Measurements from ENCODE around the gene KRT71.
"Not testable (repeated sequence)": the region's sequence is repeated elsewhere in the genome, so short reads cannot be mapped to it uniquely, and the experiment has no call there.

The KRT71 gene

DNA sequence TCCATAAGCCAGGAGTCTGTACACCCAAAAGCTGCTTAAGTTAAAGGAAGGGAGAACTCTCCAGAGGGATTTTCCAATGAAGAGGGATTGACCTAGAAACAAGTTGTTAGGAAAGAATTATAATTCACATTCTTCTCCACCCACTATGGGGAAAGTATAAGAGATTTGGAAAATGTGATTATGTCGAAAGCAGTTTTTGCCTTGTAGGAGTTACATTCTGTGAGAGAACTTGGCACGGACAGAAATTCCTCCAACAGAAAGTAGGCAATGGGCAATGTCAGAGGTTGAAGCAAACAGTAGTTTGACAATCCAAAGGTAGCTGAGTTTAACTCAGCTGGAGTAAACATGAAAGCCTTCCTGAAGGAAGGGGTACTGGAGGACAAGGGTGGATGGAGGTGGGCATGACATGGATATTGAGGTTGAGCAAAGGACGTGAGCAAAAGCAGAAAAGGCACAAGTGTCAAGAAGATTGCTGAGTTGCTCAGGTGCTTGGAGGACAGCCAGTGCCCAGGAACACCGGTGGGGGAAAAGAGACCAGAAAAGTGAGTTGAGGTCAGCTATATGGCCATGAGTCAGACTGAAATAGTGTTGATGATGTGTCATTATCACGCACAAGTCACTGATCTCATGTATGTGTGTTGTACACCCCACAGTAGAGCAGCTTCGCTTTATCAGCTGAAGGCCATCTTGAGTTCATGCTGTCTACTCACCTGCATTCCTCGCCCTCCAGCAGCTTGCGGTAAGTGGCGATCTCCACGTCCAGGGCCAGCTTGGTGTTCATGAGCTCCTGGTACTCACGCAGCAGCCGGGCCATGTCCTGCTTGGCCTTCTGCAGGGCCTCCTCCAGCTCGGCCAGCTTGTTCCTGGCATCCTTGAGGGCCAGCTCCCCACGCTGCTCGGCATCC, 36.8 kb downstream of the KRT71 start:
- H3K4me3 ChIP-seq (ENCODE audit: low read length), result no peak overlapping the region
- TF ChIP-seq ZNF274 (IDR thresholded peaks at IDR 0.05; ENCODE audit: low read depth, low read length), result no peak

DNA sequence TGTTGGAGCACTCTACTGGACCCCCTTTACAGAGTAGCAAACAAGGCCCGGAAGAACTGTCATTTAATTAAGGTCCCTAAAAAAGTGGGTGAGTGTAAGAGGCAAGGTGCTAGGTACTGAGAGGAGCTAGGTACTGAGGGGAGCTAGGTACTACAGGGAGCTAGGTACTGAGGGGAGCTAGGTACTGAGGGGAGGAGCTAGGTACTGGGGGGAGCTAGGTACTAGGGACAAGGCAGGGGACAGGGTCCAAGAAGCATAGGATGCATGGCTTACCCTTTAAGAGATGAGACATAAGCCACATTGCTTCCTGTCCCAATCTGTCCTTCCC, 37.7 kb downstream of the KRT71 start:
- TF ChIP-seq ZNF274 (IDR thresholded peaks at IDR 0.05; ENCODE audit: low read depth, low read length), result no peak
- H3K4me3 ChIP-seq (ENCODE audit: low read length), result no peak overlapping the region

DNA sequence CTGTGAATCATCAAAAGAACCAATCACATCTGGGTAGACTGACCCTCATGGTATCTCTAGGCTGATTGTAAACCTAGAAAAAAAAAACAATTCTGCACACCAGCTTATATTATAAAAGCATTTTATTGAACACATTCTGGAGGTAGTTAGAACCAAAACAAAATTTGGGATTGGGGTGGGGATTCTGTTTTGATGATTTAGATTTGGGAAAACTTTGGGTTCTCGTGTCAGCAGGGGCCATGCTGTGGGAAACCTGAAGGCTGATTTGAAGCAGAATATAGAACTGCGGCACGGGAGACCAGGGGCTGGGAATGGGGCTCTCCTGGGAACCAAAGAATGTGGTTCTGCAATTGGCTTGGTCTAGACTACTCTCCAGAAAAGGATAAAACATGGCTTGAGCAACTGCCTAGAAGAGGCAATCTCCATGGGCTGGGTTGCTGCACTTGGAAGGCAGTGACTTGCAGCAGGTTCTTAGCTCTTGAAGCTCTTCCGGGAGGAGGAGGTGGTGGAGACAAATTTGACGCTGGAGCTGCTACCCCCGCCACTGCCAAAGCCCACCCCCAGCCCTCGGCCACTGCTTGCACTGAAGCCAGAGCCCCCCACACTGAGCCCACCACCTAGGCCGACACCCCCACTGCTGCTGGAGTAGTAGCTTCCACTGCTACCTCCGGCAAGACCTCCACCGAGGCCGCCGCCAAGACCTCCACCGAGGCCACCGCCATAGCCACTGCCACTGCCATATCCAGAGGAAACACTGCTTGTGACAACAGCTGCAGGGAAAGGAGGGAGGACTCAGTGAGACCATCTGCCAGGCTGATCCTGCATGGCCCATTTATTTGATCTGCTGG, 38.2 kb downstream of the KRT71 start:
- TF ChIP-seq ZNF274 (IDR thresholded peaks at IDR 0.05; ENCODE audit: low read depth, low read length), result no peak
- H3K4me3 ChIP-seq (ENCODE audit: low read length), result no peak overlapping the region

DNA sequence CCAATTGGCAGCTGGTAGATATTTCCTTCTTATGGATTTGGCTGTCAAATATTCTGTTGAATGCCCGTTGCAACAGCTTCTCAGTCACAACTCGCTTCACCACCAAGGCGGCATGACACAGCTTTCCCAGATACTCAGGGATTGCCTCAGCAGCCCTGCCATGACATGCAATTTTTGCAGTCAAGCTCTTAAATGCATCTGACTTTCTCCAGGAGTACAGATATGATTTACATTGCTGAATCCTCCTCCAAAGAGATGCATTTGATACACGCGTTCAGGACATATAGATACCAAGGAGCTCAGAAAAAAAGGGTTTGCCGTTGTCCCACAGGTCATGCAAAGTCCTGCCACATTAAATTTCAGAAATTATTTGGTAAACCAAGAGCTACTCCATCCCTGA, 39.2 kb downstream of the KRT71 start:
- TF ChIP-seq ZNF274 (IDR thresholded peaks at IDR 0.05; ENCODE audit: low read depth, low read length), result no peak
- no peak overlapping the region for H3K4me3 ChIP-seq (ENCODE audit: low read length)

DNA sequence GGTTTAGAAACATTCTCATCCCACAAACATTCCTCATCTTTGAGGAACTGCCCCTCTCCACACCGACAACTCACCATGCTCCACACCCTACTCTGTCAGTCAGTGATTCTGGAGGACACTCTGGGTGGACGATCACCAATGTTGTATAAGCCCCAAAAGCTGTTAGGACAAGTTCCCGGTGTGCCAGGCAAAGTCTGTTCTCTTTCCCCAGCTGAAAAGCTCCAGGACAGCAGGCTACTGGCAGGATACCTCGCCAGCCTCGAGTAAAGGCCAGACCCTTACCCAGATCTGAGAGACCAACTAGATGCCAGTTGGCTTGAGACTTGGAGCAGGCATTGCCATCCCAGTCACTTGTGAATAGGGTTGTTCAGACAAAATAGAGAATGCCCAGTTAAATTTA, 44.7 kb downstream of the KRT71 start:
- no peak overlapping the region for H3K4me3 ChIP-seq (ENCODE audit: low read length)

DNA sequence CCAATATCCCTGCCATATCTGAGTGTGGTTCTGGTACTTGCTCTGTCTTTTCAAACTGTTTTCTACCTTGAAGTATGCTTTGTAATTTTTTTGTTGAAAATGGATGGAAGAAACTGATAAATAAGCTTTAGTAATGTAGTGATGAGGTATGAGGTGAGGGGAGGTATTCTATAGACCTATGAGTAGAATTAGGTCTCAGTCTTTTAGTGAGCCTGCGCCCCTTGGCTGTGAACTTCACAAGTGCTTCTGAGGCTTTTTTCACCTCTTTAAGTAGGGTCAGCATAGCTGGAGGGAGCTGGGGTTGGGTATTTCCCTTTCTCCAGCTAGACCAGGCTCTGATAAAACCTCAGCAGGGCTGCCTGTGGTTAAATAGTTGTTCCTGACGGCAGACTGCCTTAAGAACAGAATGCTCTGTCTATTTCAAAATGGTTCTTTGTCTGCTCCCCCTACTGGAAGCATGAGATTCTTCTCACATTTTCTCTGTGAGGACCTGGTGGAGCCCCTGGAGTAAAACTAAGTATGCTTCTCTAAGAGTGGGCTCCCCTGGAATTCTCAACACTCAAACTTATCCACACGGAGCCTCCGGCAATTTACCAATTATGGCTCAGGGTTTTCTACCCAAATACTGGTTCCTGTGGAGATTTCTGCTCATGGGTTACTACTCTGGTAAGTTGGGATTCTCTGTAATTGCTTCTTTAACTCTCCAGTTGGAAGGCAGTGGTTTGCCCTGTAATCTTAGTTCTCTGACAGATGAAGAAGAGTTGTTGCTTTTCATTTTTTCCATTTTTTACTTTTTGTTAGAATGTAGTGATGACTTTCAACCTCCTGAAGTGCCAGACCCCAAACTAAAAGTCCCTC, 45.9 kb downstream of the KRT71 start:
- H3K4me3 ChIP-seq (ENCODE audit: low read length), result no peak overlapping the region
- TF ChIP-seq ZNF274 (IDR thresholded peaks at IDR 0.05; ENCODE audit: low read depth, low read length), result no peak

More for the DNA sequence above, 44.7 kb downstream of the KRT71 start:
- TF ChIP-seq ZNF274 (IDR thresholded peaks at IDR 0.05; ENCODE audit: low read depth, low read length), result no peak

DNA sequence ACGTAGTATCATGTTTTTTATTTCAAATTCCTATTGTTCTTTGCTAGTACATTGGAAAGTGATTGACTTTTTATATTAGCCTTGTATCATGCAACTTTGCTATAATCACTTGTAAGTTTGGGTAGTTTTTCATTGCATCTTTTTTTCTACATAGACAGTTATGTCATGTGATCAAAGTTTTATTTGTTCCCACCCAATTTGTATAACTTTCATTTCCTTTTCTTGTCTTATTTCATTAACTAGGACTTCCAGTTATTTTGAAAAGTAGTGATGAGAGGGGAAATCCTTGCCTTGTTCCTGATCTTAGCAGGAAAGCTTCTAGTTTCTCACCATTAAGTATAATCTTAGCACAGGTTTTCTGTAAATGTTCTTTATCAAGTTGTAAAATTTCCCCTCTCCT, 50.1 kb downstream of the KRT71 start:
- TF ChIP-seq ZNF274 (IDR thresholded peaks at IDR 0.05; ENCODE audit: low read depth, low read length), result no peak
- no peak overlapping the region for H3K4me3 ChIP-seq (ENCODE audit: low read length)

DNA sequence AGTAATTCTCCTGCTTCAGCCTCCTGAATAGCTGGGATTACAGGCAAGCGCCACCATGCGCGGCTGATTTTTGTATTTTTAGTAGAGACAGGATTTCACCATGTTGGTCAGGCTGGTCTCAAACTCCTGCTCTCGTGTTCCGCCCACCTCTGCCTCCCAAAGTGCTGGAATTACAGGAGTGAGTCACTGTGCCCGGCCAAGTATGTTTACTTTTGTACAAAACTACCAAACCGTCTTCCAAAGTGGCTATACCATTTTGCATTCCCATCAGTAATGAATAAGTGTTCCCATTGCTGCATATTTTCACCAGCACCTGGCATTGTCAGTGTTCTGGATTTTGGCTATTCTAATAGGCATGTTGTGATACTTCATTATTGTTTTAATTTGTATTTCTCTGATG, 51.5 kb downstream of the KRT71 start:
- no peak overlapping the region for H3K4me3 ChIP-seq (ENCODE audit: low read length)
- TF ChIP-seq ZNF274 (IDR thresholded peaks at IDR 0.05; ENCODE audit: low read depth, low read length), result no peak

DNA sequence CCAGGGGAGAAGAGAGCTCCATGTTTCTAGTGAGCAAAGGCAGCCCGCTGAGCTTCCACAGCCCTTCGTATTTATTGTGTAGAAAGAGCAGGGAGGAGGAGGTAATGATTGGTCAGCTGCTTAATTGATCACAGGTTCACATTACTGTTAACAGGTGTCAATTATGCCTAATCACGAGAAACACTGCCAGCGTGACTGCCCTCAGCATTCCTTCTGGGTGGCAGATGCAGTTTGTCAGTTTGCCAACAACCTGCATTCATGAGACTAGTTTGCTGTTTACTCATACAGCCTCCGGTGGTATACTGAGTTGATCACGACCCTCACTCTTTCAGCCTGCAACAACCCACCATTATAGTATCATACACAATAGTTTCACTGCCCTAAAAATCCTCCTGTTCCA, 52.4 kb downstream of the KRT71 start:
- H3K4me3 ChIP-seq (ENCODE audit: low read length), result not testable (repeated sequence)

DNA sequence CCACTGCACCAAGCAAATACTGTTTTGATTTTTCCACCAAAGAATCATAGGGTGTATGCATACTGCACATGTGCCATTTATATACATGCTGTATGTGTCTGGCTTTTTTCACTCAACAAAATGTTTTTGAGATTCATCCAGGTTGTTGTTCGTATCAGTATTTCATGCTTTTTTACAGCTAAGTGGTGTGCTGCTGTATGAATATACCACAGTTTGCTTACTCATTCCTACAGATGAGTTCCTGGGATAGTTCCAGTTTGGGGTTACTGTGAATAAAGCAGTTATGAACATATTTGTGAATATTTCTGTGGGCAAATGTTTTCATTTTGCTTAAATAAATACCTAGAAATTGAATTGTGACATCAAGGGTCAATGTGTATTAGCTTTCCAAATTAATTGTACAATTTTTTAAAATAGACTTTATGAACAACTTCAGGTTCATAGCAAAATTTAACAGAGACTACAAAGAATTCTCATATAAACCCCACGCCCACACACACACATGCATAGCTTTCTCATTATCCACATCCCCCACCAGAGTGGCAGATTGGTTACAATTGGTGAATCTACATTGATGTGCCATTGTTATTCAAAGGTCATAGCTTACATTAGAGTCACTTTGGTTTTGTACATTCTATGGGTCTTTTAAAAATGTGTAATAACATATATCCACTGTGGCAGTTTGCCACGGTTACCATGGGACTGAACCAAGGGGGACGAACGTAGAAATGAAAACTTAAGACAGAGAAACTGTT, 53.0 kb downstream of the KRT71 start:
- no peak for TF ChIP-seq ZNF274 (IDR thresholded peaks at IDR 0.05; ENCODE audit: low read depth, low read length)
- no peak overlapping the region for H3K4me3 ChIP-seq (ENCODE audit: low read length)

DNA sequence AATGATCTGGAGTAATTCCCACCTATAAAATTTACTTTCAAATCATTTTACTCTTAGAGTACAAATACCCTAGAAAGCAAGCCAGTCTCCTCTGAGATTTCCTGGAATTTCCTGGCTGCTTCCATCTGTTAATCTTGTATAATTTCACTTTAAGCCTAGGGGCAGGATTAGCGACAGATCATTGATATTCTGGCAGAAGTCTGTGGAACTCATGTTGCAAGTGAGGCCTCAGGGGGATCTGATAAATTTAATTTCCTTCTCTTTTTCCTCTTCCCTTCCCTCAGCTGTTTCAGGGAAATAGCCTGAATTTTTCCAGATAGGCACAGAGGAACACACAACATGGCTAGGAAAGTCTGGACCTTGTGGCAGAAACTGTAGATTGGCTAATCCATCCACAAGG, 54.0 kb downstream of the KRT71 start:
- TF ChIP-seq ZNF274 (IDR thresholded peaks at IDR 0.05; ENCODE audit: low read depth, low read length), result no peak
- no peak overlapping the region for H3K4me3 ChIP-seq (ENCODE audit: low read length)

DNA sequence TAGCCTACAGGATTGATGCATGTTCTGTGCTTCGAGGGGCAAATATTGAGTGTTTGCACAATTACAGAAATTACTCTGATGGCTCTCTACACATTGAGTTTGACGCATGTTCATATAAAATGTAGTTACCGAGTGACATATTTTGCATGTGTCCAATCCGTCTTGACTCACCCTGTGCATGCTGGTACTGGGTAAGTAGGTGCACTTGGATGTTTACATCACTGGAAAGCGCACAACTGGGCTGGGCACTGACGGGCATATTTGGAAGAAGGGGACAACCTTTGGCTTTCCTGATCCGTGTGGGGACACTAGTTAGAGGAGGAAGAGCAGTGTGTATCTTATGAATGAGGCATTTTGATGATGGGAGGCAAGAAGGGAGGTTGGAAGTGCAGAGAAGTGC, 55.0 kb downstream of the KRT71 start:
- H3K4me3 ChIP-seq (ENCODE audit: low read length), result no peak overlapping the region
- TF ChIP-seq ZNF274 (IDR thresholded peaks at IDR 0.05; ENCODE audit: low read depth, low read length), result no peak

DNA sequence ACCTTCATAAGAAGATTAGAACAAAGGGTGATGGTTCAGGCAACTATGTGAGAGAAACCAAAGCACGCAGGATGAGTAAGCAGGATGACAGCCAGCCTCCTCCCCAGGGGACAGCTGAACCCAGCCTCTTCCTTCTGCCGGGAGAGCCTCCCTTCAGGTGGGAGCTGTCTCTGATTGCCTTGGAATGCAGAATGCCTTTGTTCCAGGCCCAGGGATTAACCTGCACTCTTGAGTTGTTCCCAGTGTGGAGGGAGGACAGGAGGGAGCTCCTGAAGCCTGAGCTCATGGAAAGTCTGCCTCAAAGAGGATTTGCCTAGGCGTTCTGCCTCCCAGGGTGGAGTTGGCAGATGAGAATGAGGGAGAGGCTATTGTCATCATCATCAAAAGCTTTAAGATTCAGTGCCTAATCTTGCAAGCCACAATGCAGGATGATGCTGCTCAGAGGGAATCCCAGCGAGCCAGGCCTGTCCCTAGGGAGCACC, 56.3 kb downstream of the KRT71 start:
- TF ChIP-seq ZNF274 (IDR thresholded peaks at IDR 0.05; ENCODE audit: low read depth, low read length), result no peak
- no peak overlapping the region for H3K4me3 ChIP-seq (ENCODE audit: low read length)
